Myocyte (in vitro differentiated cells): ENCODE results near the gene PTGES2. TPM values are rescaled to one million over a fixed set of nuclear protein-coding genes. Genes with fewer than 3 reads are reported as not detected.
"Not testable (repeated sequence)": the region's sequence is repeated elsewhere in the genome, so short reads cannot be mapped to it uniquely, and the experiment has no call there.

Experiments used
- DNase-seq: peaks from one replicate; pipeline ENCODE4 v3.0.0-alpha.2; 2012; ENCODE audit warnings: low read depth
- total RNA-seq: library from RNA; depleted of rRNA; stranded (reverse); fragments of >200 nt; gene quantifications from 2 replicates; pipeline ENCODE4 v1.2.3, GENCODE V29; 2014

Gene PTGES2
- total RNA-seq, 1 donor from 2014 or later = 65.9 TPM

DNA sequence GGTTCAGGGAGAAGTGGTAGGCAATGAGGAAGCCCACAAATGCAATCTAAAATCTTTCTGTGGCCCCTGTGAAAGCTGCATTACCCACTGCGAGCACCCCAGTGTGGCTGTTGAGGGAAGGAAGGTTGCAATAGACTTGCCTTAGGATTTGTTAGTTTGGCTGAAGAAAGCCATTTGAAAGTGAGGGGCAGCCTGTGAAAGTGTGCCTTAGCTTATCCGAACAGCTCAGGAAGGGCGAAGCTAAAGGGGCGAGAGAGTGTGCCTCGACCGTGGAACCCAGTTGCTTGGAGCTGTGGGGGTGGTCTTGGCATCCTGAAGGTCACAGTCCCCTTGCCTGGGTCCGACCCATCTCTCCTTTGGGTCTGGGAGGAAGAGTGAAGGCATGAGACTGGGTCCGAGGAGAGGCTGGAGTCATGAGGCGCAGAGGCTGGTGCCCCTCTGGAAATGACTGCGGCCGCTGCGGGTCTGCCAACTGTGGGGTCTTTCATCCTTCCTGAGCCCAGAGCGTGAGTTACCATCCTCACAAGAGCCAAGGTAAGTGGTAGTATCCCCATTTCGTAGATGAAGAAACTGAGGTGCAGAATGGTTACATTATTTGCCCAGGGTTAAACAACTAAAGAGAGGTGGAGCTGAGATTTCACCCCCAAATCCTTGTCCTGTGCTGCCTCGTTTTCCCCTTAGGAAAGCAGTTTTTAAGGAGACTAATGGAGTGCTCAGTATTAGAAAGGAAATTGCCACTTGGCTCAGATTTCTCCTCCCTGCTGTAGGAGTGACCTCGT lies 35.1 kb downstream of the PTGES2 start:
- no peak for DNase-seq

DNA sequence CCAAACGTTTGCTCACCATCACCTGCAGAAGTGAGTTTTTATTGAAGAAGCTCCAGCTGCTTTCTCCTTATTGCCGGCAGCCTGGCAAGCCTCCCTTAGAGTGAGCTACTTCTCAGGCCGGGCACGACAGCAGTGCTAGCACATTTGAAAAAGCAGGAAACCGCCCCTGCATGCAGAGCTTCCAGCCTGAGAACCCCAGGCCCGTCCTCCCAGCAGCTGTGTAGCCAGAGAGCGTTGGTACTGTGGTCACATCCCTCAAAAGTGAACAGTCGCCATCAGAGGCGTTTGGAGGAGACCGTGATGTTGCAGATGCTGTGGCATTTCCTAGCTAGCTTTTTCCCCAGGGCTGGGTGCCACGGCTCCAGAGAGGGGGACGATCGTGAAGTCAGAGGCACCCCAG lies 36.0 kb downstream of the PTGES2 start:
- DNase-seq = peak; percentile 73

DNA sequence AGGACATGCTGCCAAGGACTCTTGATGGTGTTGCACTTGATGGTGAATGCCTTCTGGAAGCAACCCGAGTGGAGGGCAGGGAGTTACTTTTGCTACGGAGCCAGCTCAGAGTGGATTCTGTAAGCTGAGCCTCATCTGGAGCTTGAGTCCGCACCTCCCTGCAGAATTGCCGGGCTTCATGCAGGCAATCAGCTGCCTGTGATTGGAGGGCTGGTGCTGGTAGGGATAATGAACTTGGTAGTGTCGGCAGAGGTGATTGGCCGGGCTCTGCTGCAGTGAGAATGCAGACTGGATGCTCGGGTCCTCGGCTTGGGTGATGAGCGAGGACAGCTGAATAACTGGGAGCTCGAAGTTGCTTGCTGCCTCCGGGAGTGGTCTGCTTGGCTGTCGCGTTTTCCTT lies 36.4 kb downstream of the PTGES2 start:
- DNase-seq = peak; percentile 97

DNA sequence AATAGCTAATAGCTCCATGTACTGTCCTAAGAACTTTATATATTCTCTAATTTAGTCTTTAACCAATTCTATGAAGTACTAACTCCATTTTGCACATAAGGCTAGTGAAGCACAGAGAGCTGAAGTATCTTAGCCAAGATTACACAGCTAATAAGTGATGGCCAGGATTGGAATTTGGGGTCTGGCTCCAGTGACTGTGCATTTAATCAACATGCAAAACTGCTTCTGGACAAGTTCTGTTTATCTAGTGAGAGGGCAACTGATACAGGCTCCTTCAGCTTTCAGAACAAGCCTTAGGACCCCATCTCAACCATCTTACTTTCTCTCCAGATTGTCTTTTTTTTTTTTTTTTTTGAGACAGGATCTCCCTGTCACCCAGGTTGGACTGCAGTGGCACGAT lies 38.2 kb downstream of the PTGES2 start:
- DNase-seq = no peak

GRCh38 chr9:128088253-128088945 lies 39.1 kb downstream of the PTGES2 start:
- DNase-seq = no peak

GRCh38 chr9:128087262-128087661 lies 40.3 kb downstream of the PTGES2 start:
- no peak for DNase-seq

DNA sequence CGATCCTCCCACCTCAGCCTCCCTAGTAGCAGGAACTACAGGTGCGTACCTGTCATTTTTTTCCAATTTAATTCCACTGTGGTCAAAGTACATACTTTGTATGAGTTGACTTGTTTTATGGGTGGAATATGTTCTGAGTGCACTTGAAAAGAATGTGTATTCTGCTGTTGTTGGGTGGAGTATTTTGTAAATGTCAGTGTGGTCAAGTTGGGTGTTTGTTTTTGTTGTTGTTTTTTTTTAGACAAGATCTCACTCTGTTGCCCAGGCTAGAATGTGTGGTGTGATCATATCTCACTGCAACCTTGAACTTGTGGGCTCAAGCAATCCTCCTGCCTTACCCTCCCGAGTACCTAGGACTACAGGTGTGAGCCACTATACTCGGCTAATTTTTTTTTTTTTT lies 41.6 kb downstream of the PTGES2 start:
- DNase-seq = no peak

DNA sequence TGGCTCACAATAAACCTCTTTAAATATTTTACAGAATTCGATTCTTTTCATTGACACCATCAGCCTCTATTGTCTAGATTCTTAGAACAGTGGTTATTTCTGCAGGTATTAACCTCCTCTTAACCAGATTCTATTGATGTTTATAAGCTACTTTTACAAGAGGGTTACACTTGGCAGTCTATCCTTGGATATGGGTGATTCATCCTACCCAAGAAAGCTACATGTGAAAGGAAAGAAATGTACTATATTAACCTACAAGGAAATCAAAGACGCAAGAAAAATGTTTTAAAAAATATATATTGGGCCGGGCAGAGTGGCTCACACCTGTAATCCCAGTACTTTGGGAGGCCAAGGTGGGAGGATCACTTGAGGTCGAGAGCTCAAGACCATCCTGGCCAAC lies 42.8 kb downstream of the PTGES2 start:
- DNase-seq = no peak

DNA sequence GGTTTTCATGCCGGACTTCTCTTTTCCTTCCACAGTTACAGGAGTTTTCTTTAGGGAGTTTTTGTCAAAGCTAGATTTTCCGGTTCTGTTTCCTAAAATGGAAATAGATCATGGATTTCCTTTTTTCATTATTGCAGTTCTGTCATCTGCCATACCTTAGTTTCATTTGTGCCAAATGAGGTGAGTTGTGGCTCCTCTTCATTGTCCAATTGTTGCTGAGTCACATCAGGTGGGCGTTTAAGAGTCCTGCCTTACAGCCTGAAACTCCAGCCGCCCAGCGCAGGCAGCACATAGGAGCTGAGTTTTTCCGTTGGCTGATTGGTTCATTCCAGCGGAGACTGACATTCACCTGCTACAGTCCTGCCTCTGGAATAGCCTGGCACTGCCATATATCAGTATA lies 45.4 kb downstream of the PTGES2 start:
- DNase-seq = no peak

DNA sequence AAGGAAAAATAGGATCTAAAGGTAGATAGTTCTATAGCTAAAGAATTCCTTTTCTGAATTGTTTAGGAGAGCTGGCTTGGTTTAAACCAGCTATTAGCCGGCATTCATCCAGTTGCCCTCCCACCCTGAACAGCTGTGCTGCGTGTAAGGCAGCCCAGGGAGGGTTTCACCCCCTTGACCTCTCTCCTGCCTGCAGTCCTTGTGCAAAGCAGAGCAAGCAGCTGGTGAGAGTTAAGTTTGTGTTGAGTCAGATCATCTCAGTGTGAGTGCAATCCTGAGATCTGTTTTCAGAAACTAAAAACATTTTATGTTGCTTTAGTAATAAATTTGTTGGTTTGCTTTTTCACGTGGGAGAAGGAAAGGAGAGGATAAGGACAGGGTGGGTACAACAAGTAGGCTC lies 46.5 kb downstream of the PTGES2 start:
- DNase-seq = peak; percentile 95

- no peak for DNase-seq
Measured at GRCh38 chr9:128080206-128080605, 47.3 kb downstream of the PTGES2 start.

DNA sequence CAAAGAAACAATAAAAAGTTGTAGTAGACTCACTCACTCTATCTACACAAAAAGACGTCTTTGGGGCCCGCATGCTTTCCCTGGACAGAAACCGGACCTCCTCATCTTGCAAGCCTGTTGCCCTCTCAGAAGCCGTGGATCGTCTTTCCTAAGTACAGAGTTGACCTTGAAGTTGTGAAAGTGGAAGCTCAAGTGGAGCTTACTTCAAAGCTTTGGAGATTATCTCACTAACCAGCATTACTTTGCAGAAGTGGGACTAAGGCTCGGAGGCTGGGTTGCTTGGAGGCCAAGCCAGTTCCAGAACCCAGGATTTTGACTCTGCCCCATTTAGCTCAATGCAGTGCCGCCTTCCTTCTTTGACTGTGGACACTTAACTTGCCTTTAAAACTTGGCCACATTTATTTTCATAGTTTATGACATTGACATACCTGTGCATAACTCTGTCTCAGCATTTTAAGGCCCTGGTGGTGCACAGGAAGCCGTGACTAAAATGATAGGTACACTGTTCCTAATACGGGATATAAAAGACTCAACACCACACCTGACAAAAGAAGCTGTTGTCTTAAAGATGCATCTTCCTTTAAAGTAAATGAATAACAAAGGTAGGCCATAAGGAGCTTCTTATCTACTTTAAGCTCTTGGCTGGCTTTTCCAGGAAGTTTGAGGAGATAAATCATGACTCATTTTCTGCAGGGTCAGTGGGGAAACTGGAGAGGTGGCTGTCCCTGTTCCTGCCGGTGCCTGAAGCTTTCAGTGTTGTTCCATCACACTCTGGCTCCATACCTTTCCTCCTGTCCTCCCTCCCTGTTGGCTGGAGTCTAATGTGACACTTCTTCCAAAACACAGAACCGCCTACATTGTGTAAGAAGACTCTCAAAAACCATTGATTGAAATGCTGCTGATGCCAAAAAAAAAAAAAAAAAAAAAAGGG lies 48.8 kb downstream of the PTGES2 start:
- DNase-seq = no peak

DNA sequence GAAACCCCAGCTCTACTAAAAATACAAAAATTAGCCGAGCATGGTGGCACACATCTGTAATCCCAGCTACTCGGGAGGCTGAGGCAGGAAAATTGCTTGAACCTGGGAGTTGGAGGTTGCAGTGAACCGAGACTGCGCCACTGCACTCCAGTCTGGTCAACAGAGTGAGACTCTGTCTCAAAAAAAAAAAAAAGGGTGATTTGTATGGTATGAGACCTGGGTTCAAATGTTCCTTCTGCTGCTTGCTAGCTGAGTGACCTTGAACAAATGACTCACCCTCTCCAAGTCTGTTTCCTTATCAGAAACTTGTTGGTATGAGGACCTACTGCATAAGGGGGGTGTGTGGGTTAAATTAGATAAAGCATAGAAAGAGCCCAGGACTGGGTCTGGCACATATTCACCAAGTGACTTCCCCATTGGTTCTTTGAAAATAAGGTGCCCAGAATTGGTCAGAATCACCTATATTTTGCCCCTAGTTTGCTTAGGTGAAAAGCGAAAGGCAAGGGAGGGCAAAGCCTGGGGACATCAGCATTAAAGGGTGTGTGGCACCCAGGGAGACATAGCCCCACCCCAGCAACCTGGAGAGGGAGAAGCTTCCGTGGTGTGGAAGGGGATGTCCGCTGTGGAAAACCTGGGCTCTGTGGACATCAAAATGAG lies 49.6 kb downstream of the PTGES2 start:
- no peak for DNase-seq

DNA sequence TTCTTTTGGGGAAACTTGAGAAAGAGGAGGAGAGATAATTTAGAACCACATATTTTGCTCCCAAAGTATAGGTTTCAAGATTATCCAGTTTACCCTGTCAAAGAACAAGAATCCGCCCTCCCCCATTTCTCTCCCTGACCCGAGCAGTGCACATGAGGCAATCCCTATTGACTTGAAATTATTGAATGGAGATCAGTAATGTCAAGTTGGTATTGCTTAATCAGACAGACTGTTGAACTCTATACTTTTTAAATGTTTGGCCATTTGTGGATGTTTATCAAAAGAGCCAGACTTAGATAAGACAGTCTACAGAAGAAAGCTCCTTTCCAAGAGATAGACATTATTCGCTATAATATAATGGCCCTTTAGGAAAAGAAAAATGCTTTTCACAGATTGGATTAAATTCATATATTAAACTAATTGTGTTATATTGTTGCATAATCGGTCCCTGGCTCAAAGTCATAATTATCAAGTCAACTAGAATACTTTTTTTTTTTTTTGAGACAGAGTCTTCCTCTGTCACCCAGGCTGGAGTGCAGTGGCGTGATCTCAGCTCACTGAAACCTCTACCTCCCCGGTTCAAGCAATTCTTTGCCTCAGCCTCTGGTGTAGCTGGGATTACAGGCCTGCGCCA lies 54.2 kb downstream of the PTGES2 start:
- no peak for DNase-seq

DNA sequence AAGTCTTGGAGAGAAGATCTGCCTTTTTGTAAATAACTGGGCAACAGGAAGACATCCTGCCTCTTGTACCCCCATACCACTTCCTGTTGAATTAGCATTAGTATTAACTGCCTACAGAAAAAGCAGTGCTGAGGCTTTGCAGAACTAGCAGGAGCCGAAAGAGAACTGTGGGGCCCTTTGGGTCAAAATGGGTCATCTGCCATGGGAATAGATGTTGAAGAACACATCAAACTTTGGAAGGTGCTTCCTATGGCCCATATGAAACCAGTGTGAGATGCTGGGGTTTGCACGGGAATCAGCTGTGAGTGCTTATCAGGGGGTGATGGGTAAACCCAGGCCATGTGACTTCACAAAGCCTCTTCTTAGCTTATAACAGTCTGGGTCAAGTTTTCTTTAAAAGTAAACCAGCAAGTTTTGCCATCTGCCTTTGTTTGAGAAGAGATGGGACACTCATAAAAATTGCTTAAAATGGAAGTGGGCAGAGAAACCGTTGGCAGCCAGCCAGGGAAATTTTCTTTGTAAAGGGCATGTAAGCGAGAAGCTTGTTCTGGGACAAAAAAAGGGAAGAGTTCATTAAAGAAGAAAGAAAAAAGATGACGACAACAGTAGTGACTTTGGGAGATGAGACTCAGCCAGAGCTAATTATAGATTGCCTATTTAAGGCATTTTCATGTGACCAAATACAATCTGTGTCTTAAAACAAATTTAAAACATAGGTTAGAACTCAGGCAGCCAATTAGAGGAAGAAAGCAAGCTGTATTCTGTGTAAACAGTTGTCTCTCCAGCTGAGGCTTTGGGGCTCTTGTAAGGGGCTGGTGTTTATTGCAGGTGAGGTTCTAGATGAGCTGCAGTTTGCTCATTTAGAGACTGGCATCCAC lies 55.1 kb downstream of the PTGES2 start:
- peak; percentile 90 for DNase-seq

GRCh38 chr9:128071475-128071874 lies 56.1 kb downstream of the PTGES2 start:
- not testable (repeated sequence) for DNase-seq

DNA sequence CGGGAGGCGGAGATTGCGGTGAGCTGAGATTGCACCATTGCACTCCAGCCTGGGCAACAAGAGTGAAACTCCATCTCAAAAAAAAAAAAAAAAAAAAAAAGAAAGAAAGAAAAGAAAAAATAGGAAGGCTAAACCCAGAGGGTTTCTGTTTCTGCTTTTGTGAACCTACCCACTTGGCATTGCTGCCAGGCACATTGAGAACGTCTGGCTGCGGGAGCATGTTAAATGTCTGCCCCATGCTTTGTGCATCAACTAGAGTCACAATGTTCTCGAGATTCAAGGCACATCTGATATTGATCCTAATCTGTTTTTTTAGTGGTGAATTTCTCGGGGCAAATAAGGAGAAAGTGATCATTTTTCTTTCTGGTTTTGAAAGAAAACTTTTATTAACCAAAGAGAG lies 56.7 kb downstream of the PTGES2 start:
- no peak for DNase-seq
